HPDE6-E6E7 (cell line): ENCODE data around the gene TDRD10.
"Not testable (repeated sequence)": the region's sequence is repeated elsewhere in the genome, so short reads cannot be mapped to it uniquely, and the experiment has no call there.

Experiments used
- DNase-seq: peaks from one replicate; pipeline ENCODE4 v3.0.0; 2011; ENCODE audit warnings: missing footprints; ENCODE audit errors: extremely low spot score

TDRD10 gene

GRCh38 chr1:154514066-154514553 lies 12.1 kb downstream of the TDRD10 start:
- DNase-seq = no peak

GRCh38 chr1:154517661-154518060 lies 15.6 kb downstream of the TDRD10 start:
- no peak for DNase-seq

GRCh38 chr1:154519591-154519991 lies 17.6 kb downstream of the TDRD10 start:
- no peak for DNase-seq

- DNase-seq = no peak
Observed at GRCh38 chr1:154520333-154520732, 18.3 kb downstream of the TDRD10 start.

GRCh38 chr1:154521695-154522094 lies 19.7 kb downstream of the TDRD10 start:
- DNase-seq = no peak

GRCh38 chr1:154524881-154525280 lies 22.9 kb downstream of the TDRD10 start:
- DNase-seq = no peak

- no peak for DNase-seq
Observed at GRCh38 chr1:154527192-154527591, 25.2 kb downstream of the TDRD10 start.

GRCh38 chr1:154529308-154529707 lies 27.3 kb downstream of the TDRD10 start:
- DNase-seq = no peak

GRCh38 chr1:154531950-154532349 lies 29.9 kb downstream of the TDRD10 start:
- not testable (repeated sequence) for DNase-seq

- DNase-seq = peak; percentile 74
Observed at GRCh38 chr1:154533952-154534844, 32.2 kb downstream of the TDRD10 start.

- DNase-seq = no peak
Observed at GRCh38 chr1:154536570-154536969, 34.6 kb downstream of the TDRD10 start.

GRCh38 chr1:154539486-154540483 lies 37.8 kb downstream of the TDRD10 start:
- DNase-seq = no peak

GRCh38 chr1:154541231-154541630 lies 39.2 kb downstream of the TDRD10 start:
- DNase-seq = no peak

- peak; percentile 61 for DNase-seq
Observed at GRCh38 chr1:154546264-154547063, 44.4 kb downstream of the TDRD10 start.

- DNase-seq = no peak
Observed at GRCh38 chr1:154547105-154547732, 45.2 kb downstream of the TDRD10 start.

GRCh38 chr1:154548028-154548427 lies 46.0 kb downstream of the TDRD10 start:
- no peak for DNase-seq

- DNase-seq = no peak
Observed at GRCh38 chr1:154549202-154549770, 47.3 kb downstream of the TDRD10 start.

- DNase-seq = no peak
Observed at GRCh38 chr1:154550070-154550469, 48.1 kb downstream of the TDRD10 start.

- DNase-seq = no peak
Observed at GRCh38 chr1:154550657-154551056, 48.6 kb downstream of the TDRD10 start.

GRCh38 chr1:154551474-154551873 lies 49.5 kb downstream of the TDRD10 start:
- no peak for DNase-seq

- no peak for DNase-seq
Observed at GRCh38 chr1:154552036-154552435, 50.0 kb downstream of the TDRD10 start.
